ENCODE data around the gene GNPDA2.

GNPDA2 gene

DNA sequence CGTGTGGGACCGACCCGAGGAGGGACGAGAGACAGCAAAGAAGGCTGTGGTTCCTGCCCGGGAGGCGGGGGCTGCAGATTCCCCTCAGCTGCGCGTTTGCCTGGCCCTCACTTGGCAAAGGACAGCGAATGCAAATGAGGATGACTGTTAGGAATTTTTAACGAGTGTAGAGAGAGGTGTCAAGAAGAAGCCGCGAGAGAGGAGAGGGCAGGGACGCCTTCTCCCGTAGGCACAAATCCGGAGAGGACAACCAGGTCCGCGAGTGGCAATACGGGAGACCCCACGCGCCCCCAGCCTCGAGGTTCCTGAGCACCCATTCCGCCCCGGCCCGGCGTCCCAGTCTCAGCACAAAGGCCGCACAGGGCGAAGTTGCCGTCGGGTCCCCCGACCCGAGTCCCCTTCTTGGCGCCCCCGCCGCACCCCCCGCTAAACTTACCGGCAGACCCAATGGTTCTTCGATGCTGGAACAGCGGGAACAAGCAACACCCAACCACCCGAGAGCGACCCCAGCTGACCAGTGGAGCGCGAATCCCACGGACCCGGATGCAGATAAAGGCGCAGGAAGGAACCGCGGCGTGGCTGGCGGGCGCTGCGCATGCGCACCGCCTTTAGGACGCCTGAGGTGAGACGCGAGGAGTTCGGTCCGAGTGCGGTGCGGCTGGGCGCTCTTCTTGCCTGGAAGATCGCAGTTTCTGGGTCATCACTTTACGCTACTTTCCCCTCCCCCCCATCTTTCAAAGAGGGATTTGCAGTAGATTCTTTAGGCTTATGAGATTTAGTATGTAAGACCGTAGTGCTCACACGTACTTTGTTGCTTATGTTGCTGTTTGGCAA lies at the start of gene GNPDA2:
Gene GNPDA2 (minus strand): TSS at position 519 of the 834 bp plus-strand sequence. CDS start 4,349 bp downstream, outside the sequence.
- H3K9ac ChIP-seq (ENCODE audit: low read length): peak within 1 kb of the TSS; percentile 59
- peaks cover 16% of the 10 kb centered on the region for H3K27me3 ChIP-seq (ENCODE audit: control insufficient read depth, insufficient read depth, low read length)
- no peaks in the 10 kb centered on the region for H3K36me3 ChIP-seq (ENCODE audit: control insufficient read depth, insufficient read depth, low read length)
- H3K4me1 ChIP-seq (ENCODE audit: control insufficient read depth, insufficient read depth, low read length): peaks cover 9% of the 10 kb centered on the region; the same call in 1 of the 2 replicates
- peak within 1 kb of the TSS; percentile 92 for H3K4me3 ChIP-seq (ENCODE audit: low read depth, low read length)
- H3K27ac ChIP-seq (ENCODE audit: low read depth, low read length): peak within 1 kb of the TSS; percentile 27; the same call in 1 of the 2 replicates
- no peaks in the 10 kb centered on the region for H3K9me3 ChIP-seq (ENCODE audit: control insufficient read depth, insufficient read depth, low read depth, low read length)

DNA sequence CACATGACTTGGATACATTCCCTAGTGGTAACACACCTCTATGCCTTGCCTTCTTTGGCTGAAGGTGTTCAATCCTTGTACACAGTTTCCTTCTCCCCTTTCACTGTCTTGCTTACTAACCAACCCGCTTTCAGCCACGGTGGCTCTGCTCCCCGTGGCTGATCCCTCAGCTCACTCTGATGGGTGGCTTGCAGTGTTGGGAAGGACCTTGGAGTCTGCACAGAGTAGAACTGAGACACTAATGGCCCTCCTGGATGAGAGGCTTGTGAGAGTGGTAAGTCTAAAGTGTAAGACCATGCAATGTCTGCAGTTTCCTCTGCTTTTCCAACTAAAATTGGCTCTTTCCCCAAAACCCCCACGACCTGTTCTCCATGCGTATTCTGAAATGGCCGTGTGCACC lies 46.0 kb upstream of the GNPDA2 start:
- H3K9me3 ChIP-seq (ENCODE audit: control insufficient read depth, insufficient read depth, low read depth, low read length): peaks cover 43% of the 10 kb centered on the region
- H3K4me3 ChIP-seq (ENCODE audit: low read depth, low read length): no peak overlapping the region
- H3K9ac ChIP-seq (ENCODE audit: low read length): no peak overlapping the region
- H3K27me3 ChIP-seq (ENCODE audit: control insufficient read depth, insufficient read depth, low read length): no peaks in the 10 kb centered on the region
- no peak overlapping the region for H3K27ac ChIP-seq (ENCODE audit: low read depth, low read length)
- no peaks in the 10 kb centered on the region for H3K36me3 ChIP-seq (ENCODE audit: control insufficient read depth, insufficient read depth, low read length)
- no peaks in the 10 kb centered on the region for H3K4me1 ChIP-seq (ENCODE audit: control insufficient read depth, insufficient read depth, low read length)

DNA sequence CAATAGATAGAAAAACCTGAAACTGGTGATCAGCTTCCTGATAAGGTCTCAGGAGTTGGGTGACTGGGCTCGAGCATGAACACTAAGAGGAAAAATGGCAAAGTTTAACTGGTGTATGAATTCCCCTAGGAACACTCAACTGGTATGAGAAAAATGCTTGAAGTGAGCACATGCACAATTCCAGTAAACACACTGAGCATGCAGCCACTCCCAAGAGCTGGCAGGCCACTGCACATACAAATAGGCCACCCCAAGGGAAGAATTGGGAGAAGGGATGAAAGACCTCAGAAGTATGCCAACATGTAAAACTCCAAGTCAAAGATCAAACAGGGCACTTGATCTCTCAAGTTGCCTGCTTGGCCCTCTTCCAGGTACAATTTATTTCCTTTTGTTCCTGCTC lies 45.4 kb upstream of the GNPDA2 start:
- Histone ChIP-seq H3K9ac (ENCODE audit: low read length) (no peak overlapping the region), H3K9me3 (ENCODE audit: control insufficient read depth, insufficient read depth, low read depth, low read length) (peaks cover 39% of the 10 kb centered on the region), H3K27me3 (ENCODE audit: control insufficient read depth, insufficient read depth, low read length) (no peaks in the 10 kb centered on the region), H3K36me3 (ENCODE audit: control insufficient read depth, insufficient read depth, low read length) (no peaks in the 10 kb centered on the region), H3K4me1 (ENCODE audit: control insufficient read depth, insufficient read depth, low read length) (no peaks in the 10 kb centered on the region), H3K4me3 (ENCODE audit: low read depth, low read length) (no peak overlapping the region), H3K27ac (ENCODE audit: low read depth, low read length) (no peak overlapping the region)

DNA sequence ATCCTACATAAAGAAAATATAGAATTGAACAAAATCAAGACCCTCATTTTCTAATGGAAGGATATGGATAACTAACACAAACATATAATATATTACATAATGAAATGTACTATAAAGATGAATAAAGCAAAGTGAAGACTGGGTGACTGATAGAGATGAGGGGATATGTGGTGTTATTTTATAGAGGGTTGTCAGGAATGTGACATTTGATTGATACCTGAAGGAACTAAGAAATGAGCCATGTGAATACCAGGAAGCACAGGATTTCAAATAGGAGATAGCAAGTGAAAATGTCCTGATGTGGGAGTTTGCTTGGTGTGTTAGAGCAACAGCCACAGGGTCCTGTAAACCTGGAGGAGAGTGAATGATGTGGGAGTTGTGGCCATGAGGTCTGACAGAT lies 40.1 kb upstream of the GNPDA2 start:
- Histone ChIP-seq H3K9me3 (ENCODE audit: control insufficient read depth, insufficient read depth, low read depth, low read length) (no peaks in the 10 kb centered on the region), H3K9ac (ENCODE audit: low read length) (no peak overlapping the region), H3K4me1 (ENCODE audit: control insufficient read depth, insufficient read depth, low read length) (no peaks in the 10 kb centered on the region), H3K27ac (ENCODE audit: low read depth, low read length) (no peak overlapping the region), H3K4me3 (ENCODE audit: low read depth, low read length) (no peak overlapping the region), H3K36me3 (ENCODE audit: control insufficient read depth, insufficient read depth, low read length) (no peaks in the 10 kb centered on the region), H3K27me3 (ENCODE audit: control insufficient read depth, insufficient read depth, low read length) (no peaks in the 10 kb centered on the region)

DNA sequence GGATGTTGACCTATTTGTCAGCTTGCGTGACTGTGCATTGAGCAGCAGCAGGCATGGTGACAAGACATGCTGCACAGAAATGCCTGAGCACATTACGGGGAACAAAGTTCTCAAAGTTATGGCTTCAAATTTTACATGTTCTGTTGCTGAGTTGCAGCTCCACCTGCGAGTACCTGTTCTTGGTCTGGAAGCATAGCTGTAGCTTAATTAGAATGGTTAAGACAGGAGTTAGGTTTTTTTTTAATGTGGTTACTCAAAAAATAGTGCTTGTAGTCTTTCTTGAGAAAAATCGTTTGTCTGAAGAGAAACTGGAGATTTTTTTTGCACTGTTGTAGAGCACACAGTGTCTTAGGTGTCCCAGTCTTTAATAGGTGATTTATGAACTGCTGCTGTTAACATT lies 38.8 kb upstream of the GNPDA2 start:
- no peak overlapping the region for H3K27ac ChIP-seq (ENCODE audit: low read depth, low read length)
- no peaks in the 10 kb centered on the region for H3K4me1 ChIP-seq (ENCODE audit: control insufficient read depth, insufficient read depth, low read length)
- H3K36me3 ChIP-seq (ENCODE audit: control insufficient read depth, insufficient read depth, low read length): no peaks in the 10 kb centered on the region
- no peak overlapping the region for H3K9ac ChIP-seq (ENCODE audit: low read length)
- H3K9me3 ChIP-seq (ENCODE audit: control insufficient read depth, insufficient read depth, low read depth, low read length): no peaks in the 10 kb centered on the region
- no peaks in the 10 kb centered on the region for H3K27me3 ChIP-seq (ENCODE audit: control insufficient read depth, insufficient read depth, low read length)
- no peak overlapping the region for H3K4me3 ChIP-seq (ENCODE audit: low read depth, low read length)

DNA sequence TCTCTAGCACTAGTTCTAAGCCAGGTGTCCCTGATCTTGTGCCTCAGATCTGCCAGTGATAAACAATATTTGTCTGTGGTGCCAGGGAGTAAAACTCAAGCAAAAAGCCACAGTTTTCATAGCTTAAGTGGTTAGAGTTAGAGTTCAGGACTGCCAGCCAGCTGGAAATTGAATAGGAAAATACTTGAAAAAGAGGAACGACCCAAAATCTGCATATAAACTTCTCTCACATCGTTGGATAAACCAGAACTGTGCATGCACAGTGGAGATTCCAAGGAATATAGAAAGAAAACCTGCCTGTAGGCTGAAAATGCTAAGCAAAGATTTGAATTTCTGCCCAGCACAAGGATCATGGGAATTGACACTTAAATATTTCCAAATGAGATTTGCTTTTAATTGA lies 35.0 kb upstream of the GNPDA2 start:
- Histone ChIP-seq H3K27ac (ENCODE audit: low read depth, low read length) (no peak overlapping the region), H3K9ac (ENCODE audit: low read length) (no peak overlapping the region), H3K27me3 (ENCODE audit: control insufficient read depth, insufficient read depth, low read length) (no peaks in the 10 kb centered on the region), H3K36me3 (ENCODE audit: control insufficient read depth, insufficient read depth, low read length) (no peaks in the 10 kb centered on the region), H3K4me1 (ENCODE audit: control insufficient read depth, insufficient read depth, low read length) (no peaks in the 10 kb centered on the region), H3K9me3 (ENCODE audit: control insufficient read depth, insufficient read depth, low read depth, low read length) (no peaks in the 10 kb centered on the region), H3K4me3 (ENCODE audit: low read depth, low read length) (no peak overlapping the region)

DNA sequence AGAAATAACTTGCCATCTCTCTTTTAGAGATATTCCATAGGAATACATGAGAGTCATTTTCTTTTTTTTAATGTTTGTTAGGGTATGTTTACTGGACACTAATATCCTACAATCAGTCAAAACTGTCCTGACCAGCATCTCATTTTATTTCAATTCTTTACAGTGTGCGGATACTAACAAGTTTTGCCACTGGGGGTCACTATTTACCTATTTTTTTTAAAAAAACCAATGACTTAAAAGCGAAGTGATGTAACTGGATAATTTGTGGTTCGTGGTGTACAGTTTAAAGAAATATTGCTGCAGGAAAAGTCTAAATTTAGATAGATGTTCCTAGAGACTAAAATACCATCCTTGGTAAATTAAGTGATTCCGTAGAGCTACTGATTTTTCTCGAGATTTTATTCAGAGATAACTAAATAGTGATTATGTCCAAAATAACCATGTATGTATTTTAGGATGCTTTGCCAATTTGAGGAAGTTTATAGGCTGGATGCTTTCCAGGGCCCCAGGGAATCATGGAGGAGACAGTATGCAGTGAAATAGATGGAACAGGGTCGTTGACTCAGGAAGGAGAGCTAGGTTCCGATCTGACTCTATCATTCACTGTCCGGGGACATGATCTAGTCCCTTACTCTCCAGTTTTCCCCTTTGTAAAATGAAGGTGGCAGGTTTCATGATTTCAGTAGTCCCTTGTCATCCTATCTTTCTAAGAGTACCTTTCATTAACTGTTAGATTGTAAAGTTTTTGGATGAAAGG lies 34.0 kb upstream of the GNPDA2 start:
- no peaks in the 10 kb centered on the region for H3K4me1 ChIP-seq (ENCODE audit: control insufficient read depth, insufficient read depth, low read length)
- no peaks in the 10 kb centered on the region for H3K9me3 ChIP-seq (ENCODE audit: control insufficient read depth, insufficient read depth, low read depth, low read length)
- no peak overlapping the region for H3K4me3 ChIP-seq (ENCODE audit: low read depth, low read length)
- no peak overlapping the region for H3K27ac ChIP-seq (ENCODE audit: low read depth, low read length)
- no peaks in the 10 kb centered on the region for H3K27me3 ChIP-seq (ENCODE audit: control insufficient read depth, insufficient read depth, low read length)
- H3K36me3 ChIP-seq (ENCODE audit: control insufficient read depth, insufficient read depth, low read length): no peaks in the 10 kb centered on the region
- no peak overlapping the region for H3K9ac ChIP-seq (ENCODE audit: low read length)

DNA sequence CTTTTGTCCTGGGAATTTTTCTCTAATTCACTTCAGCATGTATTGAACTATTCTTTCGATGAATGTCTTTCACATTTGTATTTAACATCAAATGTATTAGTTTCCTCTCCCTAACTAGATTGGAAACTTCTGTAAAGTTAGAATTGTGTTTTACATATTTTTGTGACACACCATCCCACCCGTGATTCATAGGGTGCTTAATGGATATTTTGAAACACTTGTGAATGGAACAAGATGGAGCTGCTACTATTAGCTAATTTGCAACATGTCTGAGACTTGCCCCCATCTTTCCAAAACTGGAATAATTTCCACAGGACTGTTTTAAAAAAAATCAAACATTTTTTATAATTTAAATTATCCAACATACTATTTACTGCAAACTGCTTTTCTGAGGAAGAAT lies 30.2 kb upstream of the GNPDA2 start:
- Histone ChIP-seq H3K4me3 (ENCODE audit: low read depth, low read length) (no peak overlapping the region), H3K9ac (ENCODE audit: low read length) (no peak overlapping the region), H3K4me1 (ENCODE audit: control insufficient read depth, insufficient read depth, low read length) (no peaks in the 10 kb centered on the region), H3K9me3 (ENCODE audit: control insufficient read depth, insufficient read depth, low read depth, low read length) (no peaks in the 10 kb centered on the region), H3K36me3 (ENCODE audit: control insufficient read depth, insufficient read depth, low read length) (no peaks in the 10 kb centered on the region), H3K27me3 (ENCODE audit: control insufficient read depth, insufficient read depth, low read length) (no peaks in the 10 kb centered on the region), H3K27ac (ENCODE audit: low read depth, low read length) (no peak overlapping the region)

DNA sequence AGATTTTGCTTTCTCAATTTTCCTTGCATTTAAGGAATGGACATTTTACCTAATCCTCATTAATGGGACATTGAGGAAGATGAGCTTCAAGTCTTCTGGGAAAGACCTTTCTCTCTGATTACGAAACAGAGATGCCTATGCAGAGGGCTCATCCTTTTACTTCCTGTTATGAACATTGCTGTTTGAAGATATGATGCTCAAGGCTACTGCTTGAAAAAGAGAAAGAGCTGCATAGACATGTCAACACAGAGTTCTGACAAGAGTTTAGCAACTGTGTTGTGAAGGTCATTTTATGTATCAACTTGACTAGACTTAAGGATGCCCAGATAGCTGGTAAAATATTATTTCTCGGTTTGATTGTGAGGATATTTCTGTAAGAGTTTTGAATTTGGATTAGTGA lies 13.8 kb upstream of the GNPDA2 start:
- Histone ChIP-seq H3K36me3 (ENCODE audit: control insufficient read depth, insufficient read depth, low read length) (no peaks in the 10 kb centered on the region), H3K9ac (ENCODE audit: low read length) (no peak overlapping the region), H3K27me3 (ENCODE audit: control insufficient read depth, insufficient read depth, low read length) (no peaks in the 10 kb centered on the region), H3K4me3 (ENCODE audit: low read depth, low read length) (no peak overlapping the region), H3K4me1 (ENCODE audit: control insufficient read depth, insufficient read depth, low read length) (no peaks in the 10 kb centered on the region), H3K9me3 (ENCODE audit: control insufficient read depth, insufficient read depth, low read depth, low read length) (no peaks in the 10 kb centered on the region), H3K27ac (ENCODE audit: low read depth, low read length) (no peak overlapping the region)

DNA sequence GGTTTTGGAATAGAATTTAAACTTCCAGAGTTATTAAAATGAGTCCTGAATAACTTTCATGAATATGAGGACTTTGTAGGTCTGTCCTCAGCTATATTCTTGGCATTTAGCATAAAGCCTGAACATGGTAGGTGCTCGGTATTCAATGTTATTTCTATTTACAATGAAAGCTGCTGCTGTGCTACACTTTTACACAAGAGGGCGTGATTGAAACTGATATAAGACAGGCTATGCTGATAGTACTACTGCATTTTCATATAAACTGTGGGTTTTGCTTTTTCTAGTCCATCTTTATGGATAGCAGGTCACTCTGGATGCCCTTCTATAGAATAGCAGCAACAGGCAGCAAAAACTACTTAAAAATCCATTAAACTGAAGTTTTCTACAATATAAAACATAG lies 12.3 kb upstream of the GNPDA2 start:
- no peaks in the 10 kb centered on the region for H3K9me3 ChIP-seq (ENCODE audit: control insufficient read depth, insufficient read depth, low read depth, low read length)
- no peak overlapping the region for H3K9ac ChIP-seq (ENCODE audit: low read length)
- no peaks in the 10 kb centered on the region for H3K4me1 ChIP-seq (ENCODE audit: control insufficient read depth, insufficient read depth, low read length)
- no peaks in the 10 kb centered on the region for H3K27me3 ChIP-seq (ENCODE audit: control insufficient read depth, insufficient read depth, low read length)
- no peak overlapping the region for H3K4me3 ChIP-seq (ENCODE audit: low read depth, low read length)
- H3K36me3 ChIP-seq (ENCODE audit: control insufficient read depth, insufficient read depth, low read length): no peaks in the 10 kb centered on the region
- H3K27ac ChIP-seq (ENCODE audit: low read depth, low read length): no peak overlapping the region

DNA sequence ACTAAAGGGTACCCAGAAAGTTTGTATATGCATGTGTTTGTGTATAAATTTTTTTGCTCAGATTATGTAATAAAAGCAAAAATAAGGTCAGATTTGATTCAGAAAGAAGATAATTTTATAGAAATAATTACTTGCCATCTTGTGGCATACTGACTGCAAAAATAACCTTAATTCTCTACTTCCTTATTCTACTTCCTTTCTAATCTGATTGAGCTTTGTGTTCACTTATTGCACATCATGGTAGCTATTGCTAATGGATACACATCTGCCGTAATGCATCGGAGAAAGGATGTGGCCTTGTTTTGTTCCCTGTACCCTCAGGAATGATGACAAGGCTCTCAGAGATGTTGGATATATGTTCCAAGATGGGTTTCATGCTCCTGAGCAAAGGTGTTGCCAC lies 10.5 kb upstream of the GNPDA2 start:
- no peaks in the 10 kb centered on the region for H3K9me3 ChIP-seq (ENCODE audit: control insufficient read depth, insufficient read depth, low read depth, low read length)
- H3K27ac ChIP-seq (ENCODE audit: low read depth, low read length): no peak overlapping the region
- no peak overlapping the region for H3K4me3 ChIP-seq (ENCODE audit: low read depth, low read length)
- H3K9ac ChIP-seq (ENCODE audit: low read length): no peak overlapping the region
- no peaks in the 10 kb centered on the region for H3K36me3 ChIP-seq (ENCODE audit: control insufficient read depth, insufficient read depth, low read length)
- no peaks in the 10 kb centered on the region for H3K27me3 ChIP-seq (ENCODE audit: control insufficient read depth, insufficient read depth, low read length)
- no peaks in the 10 kb centered on the region for H3K4me1 ChIP-seq (ENCODE audit: control insufficient read depth, insufficient read depth, low read length)

Data from HUES6 (cell line).